Fibroblast of skin of back (primary cell): Measurements from ENCODE around the gene CNN3. TPM values are rescaled to one million over a fixed set of nuclear protein-coding genes. Genes with fewer than 3 reads are reported as not detected.

Source experiments
- DNase-seq: peaks from one replicate; pipeline ENCODE4 v3.0.0-alpha.2; 2013
- polyA plus RNA-seq, 2 experiments: library from polyadenylated mRNA; unstranded; fragments of 120-200 nt; gene quantifications; one replicate each; pipeline ENCODE4 v1.2.1, GENCODE V29; 2013; ENCODE audit not compliant: insufficient read length in 2 of 2

Gene CNN3
- 392 TPM for polyA plus RNA-seq (2013, experiment 1 of 2; ENCODE audit: insufficient read length)
- polyA plus RNA-seq (2013, experiment 2 of 2; ENCODE audit: insufficient read length), result 542 TPM

- peak; percentile 95 for DNase-seq
Observed at GRCh38 chr1:94926915-94927404, at the start of gene CNN3. TSS of gene CNN3 (minus strand) at chr1:94927110. CDS start at chr1:94926894, 216 bp downstream.

DNA sequence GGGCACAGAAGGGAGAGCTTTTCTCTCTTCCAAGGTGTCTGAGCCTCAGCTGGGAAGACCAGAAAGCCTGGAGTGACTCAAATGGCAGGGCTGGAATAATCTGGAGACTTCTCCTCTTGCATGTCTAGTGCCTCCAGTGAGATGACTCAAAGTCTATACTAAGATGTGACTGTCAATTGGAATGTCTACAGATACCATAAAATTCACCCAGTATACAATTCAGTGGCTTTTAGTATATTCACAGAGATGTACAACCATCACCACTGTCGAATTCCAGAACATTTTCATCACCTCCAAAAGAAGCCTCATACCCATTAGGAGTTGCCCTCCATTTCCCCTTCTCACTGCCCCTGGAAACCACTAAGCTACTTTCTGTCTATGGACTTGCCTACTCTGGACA lies 47.9 kb upstream of the CNN3 start:
- peak; percentile 99 for DNase-seq

DNA sequence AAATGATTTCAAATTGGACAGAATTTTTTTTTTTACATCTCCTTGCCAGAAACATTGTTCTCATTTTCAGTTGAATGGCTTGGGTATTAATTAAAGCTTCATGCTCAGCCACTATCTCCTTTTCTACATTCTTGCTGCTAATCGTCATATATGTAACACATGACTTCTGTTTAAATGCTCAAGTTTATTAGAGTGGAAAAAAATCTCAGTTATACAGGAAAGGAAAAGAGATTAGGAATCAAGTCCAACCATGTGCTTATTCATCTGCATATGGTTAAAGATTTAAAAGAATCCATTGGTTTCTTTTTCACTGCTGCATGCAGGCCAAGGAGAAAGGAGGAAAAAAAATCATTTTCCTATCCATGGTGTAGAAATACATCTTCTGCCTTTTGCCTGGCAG lies 47.3 kb upstream of the CNN3 start:
- DNase-seq, result peak; percentile 79

GRCh38 chr1:94973309-94973922 lies 46.5 kb upstream of the CNN3 start:
- DNase-seq, result peak; percentile 33

DNA sequence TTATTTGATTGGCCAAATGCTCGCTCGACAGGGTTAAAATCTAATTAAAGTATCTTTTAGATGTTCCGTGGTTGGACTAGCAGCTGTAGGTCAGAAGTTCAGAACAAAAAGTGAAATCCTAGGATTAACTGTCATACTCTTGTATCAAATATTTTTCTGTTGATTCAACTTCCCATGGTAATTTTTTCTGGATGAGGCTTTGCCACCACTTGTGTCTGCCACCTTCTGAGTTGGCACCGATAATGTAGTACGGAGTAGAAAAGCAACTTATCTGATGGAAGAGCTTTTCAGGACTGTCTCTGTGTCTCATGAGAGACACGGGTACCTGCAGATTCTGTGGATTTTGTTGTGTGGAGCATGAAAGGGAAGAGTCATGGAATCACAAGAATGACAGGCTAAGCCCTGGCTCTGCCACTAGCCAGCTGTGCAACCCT lies 44.6 kb upstream of the CNN3 start:
- peak; percentile 88 for DNase-seq

- DNase-seq, result peak; percentile 67
Observed at GRCh38 chr1:94970783-94971182, 43.9 kb upstream of the CNN3 start.

GRCh38 chr1:94969137-94969536 lies 42.2 kb upstream of the CNN3 start:
- no peak for DNase-seq

DNA sequence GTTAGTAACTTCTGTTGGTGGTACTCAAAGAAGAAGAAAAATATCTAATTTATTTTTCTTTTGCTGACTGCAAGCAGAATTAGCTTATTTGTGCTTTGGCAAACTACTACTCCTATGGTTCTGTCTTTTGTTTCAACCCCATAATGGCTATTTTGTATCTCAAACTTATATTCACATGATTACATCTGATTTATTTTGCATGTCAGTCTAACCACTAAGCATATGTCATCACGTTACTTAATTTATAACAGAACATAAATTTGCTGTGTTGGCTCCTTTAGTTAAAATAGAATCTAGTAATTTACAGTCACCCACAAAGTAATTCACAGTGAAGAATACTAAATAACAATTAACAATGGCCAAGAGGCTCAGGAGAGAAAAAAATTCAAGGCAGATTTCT lies 39.1 kb upstream of the CNN3 start:
- DNase-seq, result no peak

DNA sequence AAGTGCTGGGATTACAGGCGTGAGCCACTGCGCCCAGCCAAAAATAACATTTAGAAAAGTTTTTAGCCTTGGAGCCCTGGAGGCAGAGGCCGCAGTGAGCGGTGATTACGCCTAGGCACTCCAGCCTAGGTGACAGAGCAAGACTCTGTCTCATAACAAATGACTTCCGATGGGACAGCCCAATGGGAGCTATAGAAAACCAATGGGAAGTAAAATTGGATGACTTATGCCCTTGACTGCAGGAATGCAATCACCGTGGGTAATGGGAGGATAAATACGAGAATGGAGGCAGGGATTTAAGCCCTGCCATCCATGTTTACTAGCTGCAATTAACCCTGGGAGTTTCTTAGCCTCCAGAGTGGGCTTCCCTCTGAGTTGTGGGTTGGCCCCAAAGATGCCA lies 37.0 kb upstream of the CNN3 start:
- DNase-seq, result no peak

- DNase-seq, result no peak
Observed at GRCh38 chr1:94962409-94963265, 35.7 kb upstream of the CNN3 start.

- no peak for DNase-seq
Observed at GRCh38 chr1:94961988-94962387, 35.1 kb upstream of the CNN3 start.

DNA sequence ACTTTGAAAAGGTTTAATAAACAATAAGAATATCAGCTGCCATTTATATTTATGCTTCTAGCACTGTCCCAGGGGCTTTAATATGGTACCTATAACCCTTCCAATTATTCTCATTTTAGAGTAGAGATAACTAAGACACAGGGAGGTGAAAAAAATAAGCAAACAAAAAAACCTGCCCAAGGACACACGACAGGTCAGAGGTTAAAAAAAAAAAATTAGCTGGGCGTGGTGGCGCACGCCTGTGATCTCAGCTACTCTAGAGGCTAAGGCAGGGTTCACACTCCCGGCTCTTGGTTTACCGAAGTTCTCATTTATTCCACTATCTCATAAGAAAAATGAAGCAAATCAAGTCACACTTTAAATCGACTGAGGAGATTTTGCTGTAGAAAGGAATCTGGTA lies 34.7 kb upstream of the CNN3 start:
- no peak for DNase-seq

DNA sequence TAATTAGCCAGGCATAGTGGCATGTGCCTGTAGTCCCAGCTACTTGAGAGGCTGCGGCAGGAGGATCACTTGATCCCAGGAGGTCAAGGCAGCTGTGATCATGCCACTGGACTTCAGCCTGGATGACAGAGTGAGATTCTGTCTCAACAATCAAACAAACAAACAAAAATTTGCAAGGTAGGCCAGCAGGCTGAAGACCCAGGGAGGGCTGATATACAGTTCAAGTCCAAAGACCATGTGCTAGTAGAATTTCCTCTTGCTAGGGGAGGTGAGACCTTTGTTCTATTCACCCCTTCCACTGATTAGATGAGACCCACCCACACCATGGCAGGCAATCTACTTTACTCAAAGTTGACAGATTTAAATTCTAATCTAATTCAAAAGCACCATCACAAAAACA lies 31.2 kb upstream of the CNN3 start:
- DNase-seq, result no peak

- DNase-seq, result no peak
Observed at GRCh38 chr1:94955767-94956632, 29.1 kb upstream of the CNN3 start.

GRCh38 chr1:94954263-94955220 lies 27.6 kb upstream of the CNN3 start:
- DNase-seq, result no peak

DNA sequence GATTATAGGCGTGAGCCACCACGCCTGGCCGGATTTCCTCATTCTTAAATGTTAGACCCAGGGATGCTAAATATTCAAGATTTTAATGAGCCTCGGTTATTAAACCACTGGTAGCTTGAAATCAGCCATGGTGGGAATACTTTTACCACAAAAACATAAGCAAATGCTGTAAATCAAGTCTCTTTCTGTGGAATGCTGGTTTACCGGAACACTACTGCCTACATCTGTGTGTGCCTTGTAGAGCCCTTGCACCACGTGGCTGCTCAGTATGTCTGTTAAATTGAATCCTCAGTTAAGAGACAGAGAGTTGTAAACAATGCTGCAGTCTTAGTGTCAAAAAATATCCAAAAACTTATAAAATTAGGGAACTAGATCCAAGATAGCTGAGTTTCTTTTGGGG lies 26.8 kb upstream of the CNN3 start:
- DNase-seq, result no peak

GRCh38 chr1:94953107-94953506 lies 26.2 kb upstream of the CNN3 start:
- DNase-seq, result no peak

- DNase-seq, result no peak
Observed at GRCh38 chr1:94952539-94952938, 25.6 kb upstream of the CNN3 start.

GRCh38 chr1:94951509-94952208 lies 24.7 kb upstream of the CNN3 start:
- no peak for DNase-seq

GRCh38 chr1:94951046-94951445 lies 24.1 kb upstream of the CNN3 start:
- DNase-seq, result no peak
